HG03196 (cell line): ENCODE data around the gene UTY.
A peak's percentile ranks its signal among the peaks of the same experiment; 100 is the strongest.

Experiments used
- ATAC-seq: cut with Tn5 transposase; IDR thresholded peaks from one replicate; pipeline ENCODE4 v1.9.1; 2021; ENCODE audit not compliant: unreplicated experiment

UTY gene

GRCh38 chrY:13416869-13417661 lies 62.8 kb downstream of the UTY start:
- ATAC-seq: peak; percentile 68

DNA sequence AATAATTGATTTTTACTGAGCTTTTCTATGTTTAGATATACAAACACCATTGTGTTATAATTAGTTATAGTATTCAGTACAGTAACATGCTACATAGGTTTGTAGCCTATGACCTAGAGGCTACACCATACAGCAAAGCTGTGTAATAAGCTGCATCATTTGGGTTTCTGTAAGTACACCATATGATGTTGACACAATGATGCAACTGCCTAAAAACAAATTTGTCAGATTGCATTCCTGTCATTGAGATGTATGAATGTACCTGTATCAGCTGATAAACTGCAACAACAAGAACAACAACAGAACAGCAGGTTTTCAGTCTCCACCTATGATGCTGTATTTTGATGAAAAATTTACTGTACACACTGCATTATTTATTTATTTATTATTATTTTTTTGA lies 64.3 kb downstream of the UTY start:
- ATAC-seq: no peak

DNA sequence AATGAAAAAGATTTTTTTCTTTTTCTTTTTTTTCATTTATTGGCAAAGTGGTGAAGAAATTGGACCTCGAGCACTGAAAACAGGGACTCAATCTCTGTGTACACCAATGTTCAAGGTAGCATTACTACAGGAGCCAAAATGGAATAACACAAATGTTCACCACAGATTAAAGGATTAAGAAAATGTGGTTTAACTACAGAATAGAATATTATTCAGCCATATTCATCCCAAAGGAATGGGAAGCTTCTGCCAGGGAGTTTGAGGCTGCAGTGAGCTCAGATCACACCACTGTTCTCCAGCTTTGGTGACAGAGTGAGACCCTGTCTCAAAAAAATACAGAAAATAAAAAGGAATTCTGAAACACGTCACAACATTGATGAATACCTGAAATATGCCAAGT lies 81.0 kb downstream of the UTY start:
- no peak for ATAC-seq

- ATAC-seq: no peak
Measured at GRCh38 chrY:13381110-13381683, 98.6 kb downstream of the UTY start.

GRCh38 chrY:13370868-13371800 lies 108.7 kb downstream of the UTY start:
- ATAC-seq: no peak

DNA sequence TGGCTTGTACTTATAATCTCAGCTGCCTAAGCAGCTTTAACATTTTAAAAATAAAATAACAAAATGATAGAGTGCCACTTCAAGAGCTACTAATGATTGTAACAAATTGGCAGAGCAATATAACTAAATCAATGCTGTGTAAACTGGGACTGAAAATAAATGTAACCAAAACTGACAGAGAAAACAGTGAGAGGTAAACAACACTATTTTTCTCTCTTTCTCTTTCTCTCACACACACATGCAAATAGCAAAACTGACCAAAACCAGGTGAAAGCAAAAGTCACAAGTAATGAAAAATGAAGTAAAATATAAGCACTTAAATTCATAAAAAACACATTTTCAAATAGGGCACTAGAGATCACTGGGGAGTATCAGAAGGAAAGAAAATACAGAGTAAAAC lies 109.6 kb downstream of the UTY start:
- ATAC-seq: no peak

- ATAC-seq: no peak
Measured at GRCh38 chrY:13368513-13368845, 111.4 kb downstream of the UTY start.

DNA sequence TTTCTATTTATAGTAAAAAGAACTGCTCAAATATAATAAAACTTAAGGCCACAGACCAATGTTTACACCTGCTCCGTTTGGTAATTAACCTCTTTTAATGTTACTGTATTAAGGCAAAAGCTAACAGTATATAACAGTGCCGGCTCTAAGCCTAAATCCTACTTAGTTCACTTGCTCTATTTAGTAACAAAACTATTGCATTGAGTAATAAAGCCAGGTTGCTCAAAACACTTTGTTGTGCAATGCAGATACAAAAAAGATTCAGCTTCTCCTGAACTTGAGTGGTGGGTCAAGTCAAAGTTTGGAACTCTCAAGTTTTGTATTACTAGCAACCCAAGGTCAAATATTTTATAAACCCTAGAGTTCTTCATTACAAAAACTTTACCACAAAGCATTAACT lies 116.2 kb downstream of the UTY start:
- no peak for ATAC-seq

GRCh38 chrY:13362662-13363061 lies 117.2 kb downstream of the UTY start:
- ATAC-seq: no peak

- no peak for ATAC-seq
Measured at GRCh38 chrY:13361656-13362636, 117.9 kb downstream of the UTY start.

GRCh38 chrY:13351443-13351842 lies 128.4 kb downstream of the UTY start:
- no peak for ATAC-seq

DNA sequence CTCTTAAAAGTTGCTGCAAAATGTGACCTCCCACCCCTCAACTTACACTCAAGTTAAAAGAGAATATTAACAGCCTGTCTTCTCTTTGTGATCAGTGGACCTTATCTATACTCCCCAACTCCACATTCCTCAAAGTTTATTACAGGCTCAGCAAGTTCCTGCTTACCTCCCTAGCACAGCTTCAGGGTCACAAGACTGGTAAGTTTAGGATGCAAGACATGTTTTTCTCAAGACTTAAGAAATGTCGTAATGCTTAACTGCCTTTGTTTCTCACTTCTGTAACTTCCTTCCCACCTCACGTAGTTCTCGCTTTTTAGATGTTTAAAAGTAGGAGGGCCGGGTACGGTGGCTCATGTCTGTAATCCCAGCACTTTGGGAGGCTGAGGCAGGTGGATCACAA lies 132.7 kb downstream of the UTY start:
- no peak for ATAC-seq

GRCh38 chrY:13345549-13345948 lies 134.3 kb downstream of the UTY start:
- no peak for ATAC-seq

DNA sequence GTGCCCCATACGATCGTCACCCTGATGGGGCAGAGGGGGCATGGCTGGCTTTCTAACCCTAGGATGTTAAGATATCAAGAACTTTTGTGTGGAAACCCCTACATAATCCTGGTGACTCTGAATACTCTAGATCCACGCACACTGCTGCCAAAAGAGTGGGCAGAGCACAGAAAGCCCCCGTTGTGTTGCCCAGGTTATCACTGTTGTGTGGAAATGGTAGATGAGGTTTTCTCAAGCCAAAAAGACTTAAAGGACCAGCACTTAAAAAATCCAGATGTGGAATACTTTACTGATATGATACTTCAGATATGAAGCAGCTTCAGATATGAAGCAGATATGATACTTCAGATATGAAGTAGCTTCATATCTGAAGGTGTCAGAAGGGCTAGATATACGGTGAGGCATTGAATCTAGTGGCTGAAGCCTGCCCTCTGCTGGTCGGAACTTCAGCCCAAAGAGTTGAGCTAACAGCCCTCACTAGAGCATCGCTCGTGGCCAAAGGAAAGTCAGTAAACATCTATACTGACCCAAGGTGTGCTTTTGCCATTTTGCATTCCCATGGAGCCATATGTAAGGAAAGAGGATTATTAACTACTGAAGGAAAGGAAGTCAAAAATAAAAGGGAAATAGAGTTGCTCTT lies 136.4 kb downstream of the UTY start:
- no peak for ATAC-seq

DNA sequence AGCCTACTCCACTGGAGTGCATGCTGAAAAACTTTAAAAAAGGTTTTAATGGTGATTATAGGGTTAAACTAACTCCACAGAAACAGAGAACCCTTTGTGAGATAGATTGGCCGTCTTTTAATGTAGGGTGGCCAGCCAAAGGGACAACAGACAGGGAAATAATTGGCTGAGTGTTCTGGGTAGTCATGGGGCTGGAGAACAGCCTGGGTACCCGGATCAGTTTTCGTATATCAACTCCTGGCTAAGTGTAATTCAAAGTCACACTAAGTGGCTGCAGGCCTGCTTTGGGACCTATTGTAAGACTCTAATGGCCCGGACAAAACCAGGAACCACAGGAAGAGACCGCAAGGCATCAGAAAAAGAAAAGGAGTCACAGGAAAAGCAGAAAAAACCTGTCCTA lies 139.9 kb downstream of the UTY start:
- ATAC-seq: no peak

DNA sequence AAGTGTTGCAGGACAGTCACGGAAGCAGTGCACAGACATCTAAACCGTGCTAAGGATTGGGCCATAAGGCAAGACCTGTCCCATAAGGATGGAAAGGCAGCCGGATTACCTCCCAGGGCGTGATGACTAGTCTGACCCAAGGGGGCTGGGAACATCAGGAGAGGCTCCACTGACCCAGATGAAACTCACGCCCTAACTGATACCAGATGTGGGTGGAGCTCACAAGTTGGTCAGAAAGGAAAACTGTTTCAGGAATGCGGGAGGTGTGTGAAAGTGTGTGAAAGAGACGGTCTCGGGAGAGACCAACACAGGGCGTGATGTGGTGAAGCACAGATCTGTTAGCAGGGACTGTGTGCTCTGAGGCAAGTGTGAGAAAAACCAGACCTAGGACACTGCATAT lies 140.5 kb downstream of the UTY start:
- ATAC-seq: no peak

- no peak for ATAC-seq
Measured at GRCh38 chrY:13338711-13339110, 141.1 kb downstream of the UTY start.

- ATAC-seq: no peak
Measured at GRCh38 chrY:13337934-13338333, 141.9 kb downstream of the UTY start.

DNA sequence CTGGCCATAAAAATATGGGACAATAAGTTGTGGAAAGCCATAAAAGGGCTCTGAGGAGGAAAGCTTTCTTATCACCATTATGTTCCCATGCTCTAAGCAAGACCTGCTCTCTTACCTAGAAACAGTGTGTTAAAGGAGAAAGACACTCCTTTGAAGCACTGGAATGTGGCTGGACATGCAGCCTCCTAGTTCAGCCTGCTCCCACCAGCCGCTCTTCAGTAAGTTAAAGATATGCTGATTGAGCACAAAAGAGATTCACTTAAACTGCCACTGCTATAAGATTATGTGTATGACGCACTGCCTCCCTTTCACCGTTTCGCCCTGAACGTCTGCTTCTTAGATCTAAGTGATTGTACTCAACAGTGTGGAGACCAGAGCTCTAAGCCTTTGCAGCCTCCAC lies 146.0 kb downstream of the UTY start:
- no peak for ATAC-seq

DNA sequence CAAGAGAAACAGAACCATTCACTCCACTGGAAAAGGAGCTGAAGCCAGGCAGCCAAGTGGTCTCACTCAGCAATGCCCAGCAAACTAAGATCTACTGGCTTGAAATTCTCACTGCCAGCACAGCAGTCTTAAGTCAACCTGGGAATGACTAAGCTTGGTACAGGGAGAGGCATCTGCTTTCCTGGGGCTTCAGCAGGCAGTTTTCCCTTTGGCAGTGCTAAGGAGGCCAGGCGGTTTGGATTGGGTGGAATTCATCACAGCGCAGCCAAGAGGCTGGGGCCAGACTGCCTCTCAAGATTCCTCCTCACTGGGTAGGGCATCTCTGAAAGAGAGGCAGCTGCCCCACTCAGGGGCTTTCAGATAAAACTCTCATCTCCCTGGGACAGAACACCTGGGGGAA lies 149.2 kb downstream of the UTY start:
- no peak for ATAC-seq
